SK-N-SH (cell line): ENCODE measurements around the gene CYSLTR2. TPM values are rescaled to one million over a fixed set of nuclear protein-coding genes. Genes with fewer than 3 reads are reported as not detected.

Source experiments
- CTCF ChIA-PET: fragments of 300-600, 350-600 bp; formaldehyde crosslinking; extraction: SDS; loops from one replicate; lab custom pipeline; 2021; lab: Yijun Ruan, JAX
- POLR2A ChIA-PET: fragments of 350-600 bp; sonication (Branson Sonifier 250); formaldehyde crosslinking; extraction: SDS; loops from one replicate; lab custom pipeline; 2020; ENCODE audit warnings: antibody characterized with exemption, inconsistent platforms; lab: Yijun Ruan, JAX
- DNase-seq: peaks from one replicate; pipeline ENCODE4 v3.0.0; 2012
- H2AFZ ChIP-seq: fragments of 200-600 bp; sonication (generic); 2 replicates; pipeline ENCODE4 v1.8.1; 2016; ENCODE audit warnings: antibody characterized with exemption, mild to moderate bottlenecking, low read depth
- H3F3A ChIP-seq: fragments of 200-600 bp; sonication (generic); replicated peaks from 2 replicates; pipeline ENCODE3; 2016; ENCODE audit warnings: antibody characterized with exemption, mild to moderate bottlenecking; ENCODE audit not compliant: insufficient read depth
- H3K27ac ChIP-seq, 2 experiments: fragments of 200-500 bp in 1 of 2; fragments of 200-600 bp in 1 of 2; sonication (Bioruptor generic) in 1 of 2; sonication (generic), shearing (Covaris generic) in 1 of 2; 2 replicates each; pipeline versions ENCODE4 v1.5.1 to v1.6.1; 2014 to 2016; ENCODE audit warnings: low read depth in 2 of 2, inconsistent platforms in 1 of 2, low read length in 1 of 2, mild to moderate bottlenecking in 1 of 2, mixed read lengths in 1 of 2
- H3K27me3 ChIP-seq: fragments of 200-600 bp; sonication (generic), shearing (Covaris generic); 2 replicates; pipeline ENCODE4 v1.6.1; 2016; ENCODE audit warnings: mixed run types; ENCODE audit not compliant: insufficient read depth
- H3K36me3 ChIP-seq, 2 experiments: fragments of 200-500 bp in 1 of 2; fragments of 200-600 bp in 1 of 2; sonication (Bioruptor generic) in 1 of 2; sonication (generic) in 1 of 2; replicated peaks in 1 of 2; 2 replicates each; pipeline versions ENCODE3 to v1.5.1; 2014 to 2016; ENCODE audit warnings: low read length in 1 of 2, mild to moderate bottlenecking in 1 of 2; ENCODE audit not compliant: insufficient read depth in 2 of 2, control insufficient read depth in 1 of 2
- H3K4me1 ChIP-seq, 2 experiments: fragments of 200-500 bp in 1 of 2; fragments of 200-600 bp in 1 of 2; sonication (Bioruptor generic) in 1 of 2; sonication (generic), shearing (Covaris generic) in 1 of 2; 2 replicates each; pipeline versions ENCODE4 v1.5.1 to v1.6.1; 2014 to 2016; ENCODE audit warnings: low read depth in 1 of 2, low read length in 1 of 2, mixed run types in 1 of 2; ENCODE audit not compliant: insufficient read depth in 2 of 2, control insufficient read depth in 1 of 2
- H3K4me2 ChIP-seq: fragments of 200-600 bp; sonication (generic), shearing (Covaris generic); 2 replicates; pipeline ENCODE4 v1.6.1; 2017; ENCODE audit warnings: mixed run types
- H3K4me3 ChIP-seq, 2 experiments: fragments of 200-500 bp in 1 of 2; fragments of 200-600 bp in 1 of 2; sonication (Bioruptor generic) in 1 of 2; sonication (generic), shearing (Covaris generic) in 1 of 2; 2 replicates each; pipeline versions ENCODE4 v1.5.1 to v1.8.1; 2014 to 2016; ENCODE audit warnings: low read depth in 2 of 2, inconsistent platforms in 1 of 2, low read length in 1 of 2, mild to moderate bottlenecking in 1 of 2, mixed read lengths in 1 of 2, moderate library complexity in 1 of 2
- H3K79me2 ChIP-seq: fragments of 200-600 bp; sonication (generic); 2 replicates; pipeline ENCODE4 v1.8.1; 2017; ENCODE audit warnings: mild to moderate bottlenecking; ENCODE audit not compliant: insufficient read depth
- H3K9ac ChIP-seq: fragments of 200-600 bp; sonication (generic); 2 replicates; pipeline ENCODE4 v1.6.1; 2017; ENCODE audit warnings: mixed run types
- H3K9me2 ChIP-seq: fragments of 200-600 bp; sonication (generic); 2 replicates; pipeline ENCODE4 v1.6.1; 2017; ENCODE audit warnings: mixed run types
- H3K9me3 ChIP-seq: fragments of 200-600 bp; sonication (generic); 2 replicates; pipeline ENCODE4 v1.6.1; 2017; ENCODE audit warnings: mixed run types, mild to moderate bottlenecking, moderate library complexity
- H4K20me1 ChIP-seq: fragments of 200-600 bp; sonication (generic); 2 replicates; pipeline ENCODE4 v1.6.1; 2017; ENCODE audit warnings: mild to moderate bottlenecking, mixed run types; ENCODE audit not compliant: insufficient read depth
- CHD2 ChIP-seq: fragments of 150-350 bp; IDR thresholded peaks from 2 replicates; pipeline ENCODE4 v1.6.1; 2018; ENCODE audit warnings: low read length; ENCODE audit not compliant: partially characterized antibody
- FOSL2 ChIP-seq: IDR thresholded peaks from 2 replicates; pipeline ENCODE4 v1.4.0; 2012; ENCODE audit warnings: low read depth, mild to moderate bottlenecking, moderate library complexity, borderline replicate concordance
- FOXJ3 ChIP-seq: sonication (generic); formaldehyde crosslinking; IDR thresholded peaks from 2 replicates; pipeline ENCODE4 v1.5.1; 2020; ENCODE audit warnings: mild to moderate bottlenecking, missing genetic modification reagents
- FOXM1 ChIP-seq: IDR thresholded peaks from 2 replicates; pipeline ENCODE4 v1.4.0; 2012; ENCODE audit warnings: low read depth, mild to moderate bottlenecking
- JUND ChIP-seq: IDR thresholded peaks from 2 replicates; pipeline ENCODE4 v1.4.0; 2012
- MEF2A ChIP-seq: IDR thresholded peaks from 2 replicates; pipeline ENCODE4 v1.4.0; 2012; ENCODE audit warnings: low read depth, borderline replicate concordance
- NFIC ChIP-seq: IDR thresholded peaks from 2 replicates; pipeline ENCODE4 v1.4.0; 2012; ENCODE audit warnings: borderline replicate concordance
- POLR2AphosphoS5 ChIP-seq: IDR thresholded peaks from 2 replicates; pipeline ENCODE4 v1.6.1; 2012; ENCODE audit warnings: low read depth, low read length
- RAD21 ChIP-seq: IDR thresholded peaks from 2 replicates; pipeline ENCODE4 v1.6.1; 2012; ENCODE audit warnings: mild to moderate bottlenecking, low read length
- RCOR1 ChIP-seq: fragments of 150-350 bp; IDR thresholded peaks from 2 replicates; pipeline ENCODE4 v1.6.1; 2017; ENCODE audit warnings: antibody characterized with exemption, low read length
- RFX5 ChIP-seq: IDR thresholded peaks from 2 replicates; pipeline ENCODE4 v1.6.1; 2012; ENCODE audit warnings: mild to moderate bottlenecking, improper control_type of control experiment, low read length
- RXRA ChIP-seq: IDR thresholded peaks from 2 replicates; pipeline ENCODE4 v1.4.0; 2012; ENCODE audit warnings: low read depth, mild to moderate bottlenecking, borderline replicate concordance
- SMC3 ChIP-seq: IDR thresholded peaks from 2 replicates; pipeline ENCODE4 v1.6.1; 2012; ENCODE audit warnings: low read depth, low read length, improper control_type of control experiment
- TCF12 ChIP-seq: IDR thresholded peaks from 2 replicates; pipeline ENCODE4 v1.4.0; 2012
- WGBS: methylation state at CpG from one replicate; pipeline ENCODE4 v1.1.6; 2017; ENCODE audit warnings: low lambda C conversion rate; 5-methylcytosine and 5-hydroxymethylcytosine counted together
- polyA plus RNA-seq, 3 experiments: library from polyadenylated mRNA; depleted of rRNA; stranded (reverse); fragments of >200 nt; gene quantifications; 2 replicates each; pipeline ENCODE4 v1.2.3, GENCODE V29; 2012
- TF ChIP-seq, protein P1 (sequence below): IDR thresholded peaks from 2 replicates; pipeline ENCODE4 v1.6.1; 2012; ENCODE audit warnings: mild to moderate bottlenecking, low read depth, low read length, moderate library complexity
- TF ChIP-seq, protein P2 (sequence below): IDR thresholded peaks from 2 replicates; pipeline ENCODE4 v1.4.0; 2012; ENCODE audit warnings: low read depth, borderline replicate concordance
- TF ChIP-seq, protein P3 (sequence below): IDR thresholded peaks from 2 replicates; pipeline ENCODE4 v1.4.0; 2012; ENCODE audit warnings: low read depth, borderline replicate concordance
- TF ChIP-seq, protein P4 (sequence below): fragments of 150-350 bp; IDR thresholded peaks from 2 replicates; pipeline ENCODE4 v1.6.1; 2017; ENCODE audit warnings: antibody characterized with exemption, low read length, low read depth, borderline replicate concordance
- TF ChIP-seq, protein P5 (sequence below): IDR thresholded peaks from 2 replicates; pipeline ENCODE4; 2012

CYSLTR2 gene
- polyA plus RNA-seq, 1 of the 3 experiments (the other 2 are of a cell fraction), result 0.12 TPM

DNA sequence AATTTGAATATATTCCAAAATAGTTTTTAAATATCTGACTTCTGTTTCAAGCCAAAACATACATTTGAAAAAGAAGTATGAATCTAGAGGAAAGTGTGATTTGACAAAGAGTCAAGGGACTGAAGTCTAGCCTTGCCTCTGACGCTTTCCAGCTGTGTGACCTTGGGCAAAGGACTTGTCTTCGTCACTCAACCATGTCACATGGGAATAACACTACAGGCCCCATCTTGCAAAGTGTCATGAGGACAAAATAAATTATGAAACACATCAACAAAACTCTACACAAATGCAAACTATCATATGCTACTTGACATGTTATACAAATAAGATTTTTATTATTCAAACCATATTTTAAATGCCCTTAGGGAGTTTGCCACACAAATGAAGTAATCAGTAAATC, 73.0 kb downstream of the CYSLTR2 start (continued):
- TF ChIP-seq, protein P1, sequence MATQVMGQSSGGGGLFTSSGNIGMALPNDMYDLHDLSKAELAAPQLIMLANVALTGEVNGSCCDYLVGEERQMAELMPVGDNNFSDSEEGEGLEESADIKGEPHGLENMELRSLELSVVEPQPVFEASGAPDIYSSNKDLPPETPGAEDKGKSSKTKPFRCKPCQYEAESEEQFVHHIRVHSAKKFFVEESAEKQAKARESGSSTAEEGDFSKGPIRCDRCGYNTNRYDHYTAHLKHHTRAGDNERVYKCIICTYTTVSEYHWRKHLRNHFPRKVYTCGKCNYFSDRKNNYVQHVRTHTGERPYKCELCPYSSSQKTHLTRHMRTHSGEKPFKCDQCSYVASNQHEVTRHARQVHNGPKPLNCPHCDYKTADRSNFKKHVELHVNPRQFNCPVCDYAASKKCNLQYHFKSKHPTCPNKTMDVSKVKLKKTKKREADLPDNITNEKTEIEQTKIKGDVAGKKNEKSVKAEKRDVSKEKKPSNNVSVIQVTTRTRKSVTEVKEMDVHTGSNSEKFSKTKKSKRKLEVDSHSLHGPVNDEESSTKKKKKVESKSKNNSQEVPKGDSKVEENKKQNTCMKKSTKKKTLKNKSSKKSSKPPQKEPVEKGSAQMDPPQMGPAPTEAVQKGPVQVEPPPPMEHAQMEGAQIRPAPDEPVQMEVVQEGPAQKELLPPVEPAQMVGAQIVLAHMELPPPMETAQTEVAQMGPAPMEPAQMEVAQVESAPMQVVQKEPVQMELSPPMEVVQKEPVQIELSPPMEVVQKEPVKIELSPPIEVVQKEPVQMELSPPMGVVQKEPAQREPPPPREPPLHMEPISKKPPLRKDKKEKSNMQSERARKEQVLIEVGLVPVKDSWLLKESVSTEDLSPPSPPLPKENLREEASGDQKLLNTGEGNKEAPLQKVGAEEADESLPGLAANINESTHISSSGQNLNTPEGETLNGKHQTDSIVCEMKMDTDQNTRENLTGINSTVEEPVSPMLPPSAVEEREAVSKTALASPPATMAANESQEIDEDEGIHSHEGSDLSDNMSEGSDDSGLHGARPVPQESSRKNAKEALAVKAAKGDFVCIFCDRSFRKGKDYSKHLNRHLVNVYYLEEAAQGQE, result no peak
- TF ChIP-seq SMC3 (no peak), NFIC (no peak), TCF12 (no peak), FOSL2 (no peak), JUND (no peak), CHD2 (no peak), POLR2AphosphoS5 (no peak), FOXJ3 (CRISPR knock-in tag) (no peak), RFX5 (no peak), RXRA (no peak)
- TF ChIP-seq, protein P2, sequence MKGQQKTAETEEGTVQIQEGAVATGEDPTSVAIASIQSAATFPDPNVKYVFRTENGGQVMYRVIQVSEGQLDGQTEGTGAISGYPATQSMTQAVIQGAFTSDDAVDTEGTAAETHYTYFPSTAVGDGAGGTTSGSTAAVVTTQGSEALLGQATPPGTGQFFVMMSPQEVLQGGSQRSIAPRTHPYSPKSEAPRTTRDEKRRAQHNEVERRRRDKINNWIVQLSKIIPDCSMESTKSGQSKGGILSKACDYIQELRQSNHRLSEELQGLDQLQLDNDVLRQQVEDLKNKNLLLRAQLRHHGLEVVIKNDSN, result no peak
- TF ChIP-seq, protein P3, sequence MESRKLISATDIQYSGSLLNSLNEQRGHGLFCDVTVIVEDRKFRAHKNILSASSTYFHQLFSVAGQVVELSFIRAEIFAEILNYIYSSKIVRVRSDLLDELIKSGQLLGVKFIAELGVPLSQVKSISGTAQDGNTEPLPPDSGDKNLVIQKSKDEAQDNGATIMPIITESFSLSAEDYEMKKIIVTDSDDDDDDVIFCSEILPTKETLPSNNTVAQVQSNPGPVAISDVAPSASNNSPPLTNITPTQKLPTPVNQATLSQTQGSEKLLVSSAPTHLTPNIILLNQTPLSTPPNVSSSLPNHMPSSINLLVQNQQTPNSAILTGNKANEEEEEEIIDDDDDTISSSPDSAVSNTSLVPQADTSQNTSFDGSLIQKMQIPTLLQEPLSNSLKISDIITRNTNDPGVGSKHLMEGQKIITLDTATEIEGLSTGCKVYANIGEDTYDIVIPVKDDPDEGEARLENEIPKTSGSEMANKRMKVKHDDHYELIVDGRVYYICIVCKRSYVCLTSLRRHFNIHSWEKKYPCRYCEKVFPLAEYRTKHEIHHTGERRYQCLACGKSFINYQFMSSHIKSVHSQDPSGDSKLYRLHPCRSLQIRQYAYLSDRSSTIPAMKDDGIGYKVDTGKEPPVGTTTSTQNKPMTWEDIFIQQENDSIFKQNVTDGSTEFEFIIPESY, result no peak

DNA sequence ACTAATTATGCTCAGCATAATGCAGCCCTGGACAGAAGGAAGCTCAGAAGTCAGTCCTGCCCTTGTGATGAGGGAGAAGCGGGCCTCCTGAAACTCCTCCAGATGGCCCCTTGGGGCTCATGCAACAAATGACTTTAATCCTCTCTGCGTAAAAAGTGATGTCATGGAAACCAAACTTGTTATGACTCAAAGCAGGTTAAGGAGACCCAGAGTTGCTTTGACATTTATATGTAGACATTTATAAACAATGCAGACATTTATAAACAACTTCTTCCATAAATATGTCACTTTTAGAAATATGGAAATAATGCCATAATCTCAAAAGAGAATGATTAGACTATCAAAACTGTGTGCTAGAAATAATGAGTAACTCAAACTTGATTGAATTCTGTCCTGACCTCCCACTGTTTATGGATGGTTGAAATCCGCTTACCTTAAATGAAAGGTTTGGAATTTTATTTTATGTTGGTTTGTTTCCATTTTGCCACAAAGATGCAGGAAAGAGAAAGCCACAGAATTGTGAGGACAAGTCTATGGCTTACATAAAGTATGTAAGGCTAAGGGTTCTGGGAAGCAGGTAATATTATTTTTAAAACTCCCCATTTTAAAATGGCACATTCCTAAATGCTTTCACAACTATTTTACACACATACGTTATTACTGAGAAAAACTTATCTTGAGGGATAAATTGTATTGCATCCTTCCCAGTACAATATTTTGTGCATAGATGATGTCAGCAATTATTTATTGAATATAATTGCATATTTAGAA, 73.7 kb downstream of the CYSLTR2 start:
- 46% methylated on average over 4 of the region's 4 CpGs for WGBS

More for the DNA sequence above, 73.7 kb downstream of the CYSLTR2 start:
- Histone ChIP-seq H3K9me2 (no peaks in the 10 kb centered on the region), H2AFZ (no peak overlapping the region), H3K27ac (no peak overlapping the region), H3F3A (no peaks in the 10 kb centered on the region), H3K27me3 (no peaks in the 10 kb centered on the region), H3K4me1 (no peaks in the 10 kb centered on the region; a peak in 1 of 4 replicates), H3K9ac (no peak overlapping the region), H4K20me1 (no peaks in the 10 kb centered on the region), H3K4me3 (no peak overlapping the region), H3K9me3 (no peaks in the 10 kb centered on the region)
- ChIA-PET CTCF (interaction anchor here (1.1 kb wide), 1 partner anchor 42 kb away, joined by 3 read pairs; no protein-coding TSS in a partner anchor), POLR2A (no interaction called here)
- no peak for DNase-seq
- TF ChIP-seq, protein P4, sequence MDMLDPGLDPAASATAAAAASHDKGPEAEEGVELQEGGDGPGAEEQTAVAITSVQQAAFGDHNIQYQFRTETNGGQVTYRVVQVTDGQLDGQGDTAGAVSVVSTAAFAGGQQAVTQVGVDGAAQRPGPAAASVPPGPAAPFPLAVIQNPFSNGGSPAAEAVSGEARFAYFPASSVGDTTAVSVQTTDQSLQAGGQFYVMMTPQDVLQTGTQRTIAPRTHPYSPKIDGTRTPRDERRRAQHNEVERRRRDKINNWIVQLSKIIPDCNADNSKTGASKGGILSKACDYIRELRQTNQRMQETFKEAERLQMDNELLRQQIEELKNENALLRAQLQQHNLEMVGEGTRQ, result no peak
- TF ChIP-seq NFIC (no peak), RCOR1 (no peak), FOXM1 (no peak), POLR2AphosphoS5 (no peak), MEF2A (no peak), RAD21 (no peak)
- TF ChIP-seq, protein P5, sequence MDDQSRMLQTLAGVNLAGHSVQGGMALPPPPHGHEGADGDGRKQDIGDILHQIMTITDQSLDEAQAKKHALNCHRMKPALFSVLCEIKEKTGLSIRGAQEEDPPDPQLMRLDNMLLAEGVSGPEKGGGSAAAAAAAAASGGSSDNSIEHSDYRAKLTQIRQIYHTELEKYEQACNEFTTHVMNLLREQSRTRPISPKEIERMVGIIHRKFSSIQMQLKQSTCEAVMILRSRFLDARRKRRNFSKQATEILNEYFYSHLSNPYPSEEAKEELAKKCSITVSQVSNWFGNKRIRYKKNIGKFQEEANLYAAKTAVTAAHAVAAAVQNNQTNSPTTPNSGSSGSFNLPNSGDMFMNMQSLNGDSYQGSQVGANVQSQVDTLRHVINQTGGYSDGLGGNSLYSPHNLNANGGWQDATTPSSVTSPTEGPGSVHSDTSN, result no peak
- TF ChIP-seq, protein P3, result no peak
- TF ChIP-seq, all 33 proteins: peak for 0
- Histone ChIP-seq H3K4me2 (no peak overlapping the region), H3K36me3 (no peaks in the 10 kb centered on the region), H3K79me2 (no peaks in the 10 kb centered on the region)
